H9 (cell line): ENCODE results near the gene CLCNKB. TPM values are rescaled to one million over a fixed set of nuclear protein-coding genes. Genes with fewer than 3 reads are reported as not detected.

ENCODE experiments used
- DNase-seq: peaks from one replicate; pipeline ENCODE4 v3.0.0-alpha.2; 2017
- H2AFZ ChIP-seq: one replicate; pipeline ENCODE4 v1.6.1; 2013; ENCODE audit warnings: mild to moderate bottlenecking, low read length, control low read depth, moderate library complexity
- H2AK5ac ChIP-seq: 2 replicates; pipeline ENCODE4 v1.6.1; 2013; ENCODE audit warnings: low read length, control low read depth, mixed read lengths; ENCODE audit not compliant: insufficient read length
- H2BK120ac ChIP-seq: one replicate; pipeline ENCODE4 v1.6.1; 2013; ENCODE audit warnings: low read depth, mild to moderate bottlenecking, low read length, control low read depth, inconsistent platforms; ENCODE audit not compliant: poor library complexity, severe bottlenecking
- H2BK12ac ChIP-seq: 2 replicates; pipeline ENCODE4 v1.6.1; 2013; ENCODE audit warnings: low read length, control low read depth, mixed read lengths, low read depth; ENCODE audit not compliant: insufficient read length
- H2BK15ac ChIP-seq: 2 replicates; pipeline ENCODE4 v1.6.1; 2013; ENCODE audit warnings: low read depth, low read length, control low read depth
- H2BK20ac ChIP-seq: one replicate; pipeline ENCODE4 v1.6.1; 2013; ENCODE audit warnings: low read depth, mild to moderate bottlenecking, low read length, control low read depth, inconsistent platforms; ENCODE audit not compliant: poor library complexity, severe bottlenecking
- H2BK5ac ChIP-seq: 2 replicates; pipeline ENCODE4 v1.6.1; 2013; ENCODE audit warnings: low read length, control low read depth, mixed read lengths; ENCODE audit not compliant: insufficient read length
- H3K14ac ChIP-seq: 2 replicates; pipeline ENCODE4 v1.6.1; 2013; ENCODE audit warnings: low read length, control low read depth; ENCODE audit not compliant: insufficient read depth
- H3K18ac ChIP-seq: 2 replicates; pipeline ENCODE4 v1.6.1; 2013; ENCODE audit warnings: low read depth, mild to moderate bottlenecking, mixed read lengths, low read length, control low read depth; ENCODE audit not compliant: insufficient read length
- H3K23ac ChIP-seq: 2 replicates; pipeline ENCODE4 v1.6.1; 2013; ENCODE audit warnings: low read length, control low read depth, mixed read lengths, low read depth; ENCODE audit not compliant: insufficient read length
- H3K23me2 ChIP-seq: 2 replicates; pipeline ENCODE4 v1.6.1; 2013; ENCODE audit warnings: low read depth, mild to moderate bottlenecking, mixed read lengths, low read length, control low read depth; ENCODE audit not compliant: insufficient read length, poor library complexity, severe bottlenecking
- H3K27ac ChIP-seq: 2 replicates; pipeline ENCODE4 v1.5.1; 2013; ENCODE audit warnings: low read length, control low read depth, mixed read lengths, low read depth; ENCODE audit not compliant: insufficient read length
- H3K27me3 ChIP-seq: 2 replicates; pipeline ENCODE4 v1.6.1; 2013; ENCODE audit warnings: low read length, control low read depth, inconsistent platforms; ENCODE audit not compliant: insufficient read depth
- H3K4ac ChIP-seq: 2 replicates; pipeline ENCODE4 v1.6.1; 2013; ENCODE audit warnings: low read depth, mild to moderate bottlenecking, control low read depth, inconsistent platforms, low read length, moderate library complexity
- H3K4me1 ChIP-seq: 2 replicates; pipeline ENCODE4 v1.6.1; 2013; ENCODE audit warnings: low read length, control low read depth, inconsistent platforms; ENCODE audit not compliant: insufficient read depth
- H3K4me2 ChIP-seq: 2 replicates; pipeline ENCODE4 v1.6.1; 2013; ENCODE audit warnings: low read length, control low read depth, mixed read lengths; ENCODE audit not compliant: insufficient read length, insufficient read depth
- H3K56ac ChIP-seq: 2 replicates; pipeline ENCODE4 v1.6.1; 2013; ENCODE audit warnings: low read depth, mild to moderate bottlenecking, mixed read lengths, low read length, control low read depth; ENCODE audit not compliant: insufficient read length
- H3K79me1 ChIP-seq: 2 replicates; pipeline ENCODE4 v1.6.1; 2013; ENCODE audit warnings: low read depth, mild to moderate bottlenecking, moderate library complexity, low read length, control low read depth, inconsistent platforms; ENCODE audit not compliant: insufficient read depth, poor library complexity, severe bottlenecking
- H3K79me2 ChIP-seq: 2 replicates; pipeline ENCODE4 v1.6.1; 2013; ENCODE audit warnings: low read length, control low read depth, inconsistent platforms; ENCODE audit not compliant: insufficient read depth
- H3K9ac ChIP-seq: 2 replicates; pipeline ENCODE4 v1.6.1; 2013; ENCODE audit warnings: low read length, control low read depth, mixed read lengths; ENCODE audit not compliant: insufficient read length; ENCODE audit errors: extremely low read depth
- H3K9me3 ChIP-seq: one replicate; pipeline ENCODE4 v1.6.1; 2013; ENCODE audit warnings: low read depth, low read length, inconsistent platforms; ENCODE audit not compliant: control insufficient read depth
- H3T11ph ChIP-seq: one replicate; pipeline ENCODE4 v1.6.1; 2013; ENCODE audit warnings: mild to moderate bottlenecking, low read length, control low read depth, inconsistent platforms
- H4K20me1 ChIP-seq: one replicate; pipeline ENCODE4 v1.6.1; 2013; ENCODE audit not compliant: control insufficient read depth, insufficient read length, insufficient read depth
- H4K5ac ChIP-seq: 2 replicates; pipeline ENCODE4 v1.6.1; 2013; ENCODE audit warnings: low read depth, mild to moderate bottlenecking, mixed read lengths, low read length, control low read depth; ENCODE audit not compliant: insufficient read length
- H4K8ac ChIP-seq: replicated peaks from 2 replicates; pipeline ENCODE4 v1.6.1; 2013; ENCODE audit warnings: low read length, control low read depth, mixed read lengths, low read depth; ENCODE audit not compliant: insufficient read length
- H4K91ac ChIP-seq: 2 replicates; pipeline ENCODE4 v1.6.1; 2013; ENCODE audit warnings: low read depth, mild to moderate bottlenecking, moderate library complexity, mixed read lengths, low read length, control low read depth; ENCODE audit not compliant: insufficient read length
- H3K27ac Mint-ChIP-seq, 3 experiments: 2 replicates in 2 of 3; 3 replicates in 1 of 3; pipeline ENCODE4 v1.8.0; 2020 to 2021; ENCODE audit warnings: mixed read lengths in 3 of 3, mild to moderate bottlenecking in 1 of 3, moderate library complexity in 1 of 3
- H3K27me3 Mint-ChIP-seq: 2 replicates; pipeline ENCODE4 v1.8.0; 2021; ENCODE audit warnings: low read depth, mild to moderate bottlenecking, moderate library complexity, mixed read lengths
- H3K36me3 Mint-ChIP-seq, 3 experiments: 2 replicates in 2 of 3; 3 replicates in 1 of 3; pipeline ENCODE4 v1.8.0; 2020 to 2021; ENCODE audit warnings: low read depth in 3 of 3, mixed read lengths in 3 of 3; ENCODE audit not compliant: insufficient read depth in 1 of 3
- H3K4me1 Mint-ChIP-seq, 2 experiments: 2 replicates each; pipeline ENCODE4 v1.8.0; 2020; ENCODE audit warnings: mixed read lengths in 2 of 2
- H3K4me3 Mint-ChIP-seq, 2 experiments: 2 replicates in 1 of 2; 3 replicates in 1 of 2; pipeline ENCODE4 v1.8.0; 2020 to 2021; ENCODE audit warnings: mild to moderate bottlenecking in 2 of 2, mixed read lengths in 2 of 2, moderate library complexity in 1 of 2
- H3K9me3 Mint-ChIP-seq, 2 experiments: 2 replicates in 1 of 2; 3 replicates in 1 of 2; pipeline ENCODE4 v1.8.0; 2020; ENCODE audit warnings: mild to moderate bottlenecking in 2 of 2, mixed read lengths in 2 of 2, moderate library complexity in 1 of 2
- WGBS: extraction: QIAGEN DNeasy Blood & Tissue Kit; methylation state at CpG from one replicate; pipeline ENCODE4 v1.1.7; 2013; ENCODE audit warnings: missing lambda C conversion rate, low lambda C conversion rate, mixed read lengths; ENCODE audit not compliant: insufficient read length; ENCODE audit errors: extremely low coverage; 5-methylcytosine and 5-hydroxymethylcytosine counted together
- total RNA-seq: library from RNA; stranded (reverse); gene quantifications from 2 replicates; pipeline ENCODE4 v1.2.1, GENCODE V29; 2021
- TF ChIP-seq, protein P1 (sequence below): fragments of 200-600 bp; sonication (generic); conservative IDR thresholded peaks from 3 replicates; pipeline ENCODE4 v1.8.0; 2021; ENCODE audit warnings: antibody characterized with exemption, mild to moderate bottlenecking

Gene CLCNKB
- total RNA-seq, 1 experiment from 2014 or later = 1.7 TPM

DNA sequence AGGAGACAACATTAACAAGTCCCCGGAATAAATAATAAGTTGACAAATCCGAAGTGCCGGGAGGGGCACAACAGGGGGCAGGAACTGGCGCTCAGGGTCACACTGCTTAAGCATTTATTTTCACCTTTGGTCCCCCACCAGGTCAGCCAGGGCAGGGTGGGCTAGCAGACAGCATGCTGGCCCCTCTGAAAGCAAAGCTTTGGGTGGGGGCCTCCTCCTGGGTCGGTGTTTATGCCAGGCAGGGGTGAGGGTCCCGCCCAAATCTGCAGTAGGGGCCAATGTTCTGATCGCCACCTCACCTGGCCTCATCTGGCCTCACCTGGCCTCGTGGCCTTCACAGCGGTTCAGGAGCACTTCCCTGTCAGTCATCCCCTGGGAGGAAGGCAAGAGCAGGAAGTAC is 38.1 kb downstream of the CLCNKB start:
- no peak overlapping the region; the same call in 1 of the 2 replicates for H3K14ac ChIP-seq
- no peaks in the 10 kb centered on the region for H3K79me2 ChIP-seq
- H4K8ac ChIP-seq = no peak overlapping the region
- Mint-ChIP-seq H3K4me1 (peaks cover 8 to 9% of the 10 kb centered on the region in 2 experiments; a peak in 3 of 4 replicates), H3K27me3 (peaks cover 14% of the 10 kb centered on the region), H3K9me3 (no peaks in the 10 kb centered on the region; a peak in 1 of 5 replicates), H3K4me3 (no peak overlapping the region), H3K36me3 (no peaks in the 10 kb centered on the region), H3K27ac (no peak overlapping the region)
- H3K9me3 ChIP-seq = no peaks in the 10 kb centered on the region
- TF ChIP-seq, protein P1, sequence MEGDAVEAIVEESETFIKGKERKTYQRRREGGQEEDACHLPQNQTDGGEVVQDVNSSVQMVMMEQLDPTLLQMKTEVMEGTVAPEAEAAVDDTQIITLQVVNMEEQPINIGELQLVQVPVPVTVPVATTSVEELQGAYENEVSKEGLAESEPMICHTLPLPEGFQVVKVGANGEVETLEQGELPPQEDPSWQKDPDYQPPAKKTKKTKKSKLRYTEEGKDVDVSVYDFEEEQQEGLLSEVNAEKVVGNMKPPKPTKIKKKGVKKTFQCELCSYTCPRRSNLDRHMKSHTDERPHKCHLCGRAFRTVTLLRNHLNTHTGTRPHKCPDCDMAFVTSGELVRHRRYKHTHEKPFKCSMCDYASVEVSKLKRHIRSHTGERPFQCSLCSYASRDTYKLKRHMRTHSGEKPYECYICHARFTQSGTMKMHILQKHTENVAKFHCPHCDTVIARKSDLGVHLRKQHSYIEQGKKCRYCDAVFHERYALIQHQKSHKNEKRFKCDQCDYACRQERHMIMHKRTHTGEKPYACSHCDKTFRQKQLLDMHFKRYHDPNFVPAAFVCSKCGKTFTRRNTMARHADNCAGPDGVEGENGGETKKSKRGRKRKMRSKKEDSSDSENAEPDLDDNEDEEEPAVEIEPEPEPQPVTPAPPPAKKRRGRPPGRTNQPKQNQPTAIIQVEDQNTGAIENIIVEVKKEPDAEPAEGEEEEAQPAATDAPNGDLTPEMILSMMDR = no peak
- H2AFZ ChIP-seq = no peak overlapping the region
- H2AK5ac ChIP-seq = no peak overlapping the region
- no peaks in the 10 kb centered on the region for H3K27me3 ChIP-seq
- no peak overlapping the region for H3K27ac ChIP-seq
- H3T11ph ChIP-seq = no peak overlapping the region
- no peaks in the 10 kb centered on the region for H3K4me1 ChIP-seq
- DNase-seq = no peak
- no peak overlapping the region for H3K4me2 ChIP-seq
- no peaks in the 10 kb centered on the region for H4K20me1 ChIP-seq
- no peak overlapping the region for H3K23ac ChIP-seq
- no peak overlapping the region for H3K18ac ChIP-seq
- H4K91ac ChIP-seq = no peak overlapping the region
- no peak overlapping the region for H2BK12ac ChIP-seq
- no peak overlapping the region for H3K9ac ChIP-seq
- no peak overlapping the region for H3K4ac ChIP-seq
- no peaks in the 10 kb centered on the region for H3K23me2 ChIP-seq
- no CpG with 5 or more reads among the region's 9 CpGs for WGBS
- no peak overlapping the region for H4K5ac ChIP-seq
- H3K79me1 ChIP-seq = no peaks in the 10 kb centered on the region
- no peak overlapping the region for H2BK20ac ChIP-seq
- H2BK15ac ChIP-seq = no peak overlapping the region
- H2BK120ac ChIP-seq = no peak overlapping the region
- H2BK5ac ChIP-seq = no peak overlapping the region
- no peak overlapping the region for H3K56ac ChIP-seq
